Stimulated activated CD8-positive, alpha-beta memory T cell treated with anti-CD3 and anti-CD28 coated beads, Interleukin-15, amount 100 ng/mL, for 48 hours (primary cell): ENCODE measurements around the gene NUDT16.
"Not testable (repeated sequence)": the region's sequence is repeated elsewhere in the genome, so short reads cannot be mapped to it uniquely, and the experiment has no call there.

ENCODE experiments used
- DNase-seq, 2 donors: peaks; one replicate each; pipeline ENCODE4 v3.0.0-alpha.2; 2020; ENCODE audit warnings: low read depth in 2 of 2

The NUDT16 gene

DNA sequence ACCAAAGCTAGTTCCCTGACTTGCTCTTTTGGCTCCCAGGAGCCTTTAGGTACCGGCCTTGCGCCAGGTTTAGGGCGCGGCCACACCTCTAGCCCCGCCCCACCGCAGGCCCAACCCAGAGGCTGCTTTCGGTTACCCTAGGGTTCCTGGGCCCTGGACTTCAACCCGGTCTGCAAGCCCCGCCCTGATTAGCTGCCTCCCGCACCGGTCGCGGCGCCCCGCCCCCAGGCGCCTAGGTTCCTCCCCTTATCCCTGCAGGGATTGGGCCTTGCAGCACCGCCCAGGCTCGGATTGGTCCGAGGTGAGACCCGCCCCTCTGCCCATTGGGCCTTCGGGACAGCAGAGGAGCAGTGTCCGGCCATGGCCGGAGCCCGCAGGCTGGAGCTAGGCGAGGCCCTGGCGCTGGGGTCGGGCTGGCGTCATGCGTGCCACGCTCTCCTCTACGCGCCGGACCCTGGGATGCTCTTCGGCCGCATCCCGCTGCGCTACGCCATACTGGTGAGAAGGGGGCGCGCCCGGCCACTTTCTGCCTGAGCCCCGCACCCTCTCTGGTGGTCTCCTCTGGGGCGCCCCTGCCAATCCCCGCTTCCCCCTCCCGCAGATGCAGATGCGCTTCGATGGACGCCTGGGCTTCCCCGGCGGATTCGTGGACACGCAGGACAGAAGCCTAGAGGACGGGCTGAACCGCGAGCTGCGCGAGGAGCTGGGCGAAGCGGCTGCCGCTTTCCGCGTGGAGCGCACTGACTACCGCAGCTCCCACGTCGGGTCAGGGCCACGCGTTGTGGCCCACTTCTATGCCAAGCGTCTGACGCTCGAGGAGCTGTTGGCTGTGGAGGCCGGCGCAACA lies at the start of gene NUDT16:
NUDT16 (plus strand) TSS at position 330 of the 847 bp plus-strand sequence; CDS start at position 361, 31 bp downstream.
- peak; percentile 96 to 97 for DNase-seq

DNA sequence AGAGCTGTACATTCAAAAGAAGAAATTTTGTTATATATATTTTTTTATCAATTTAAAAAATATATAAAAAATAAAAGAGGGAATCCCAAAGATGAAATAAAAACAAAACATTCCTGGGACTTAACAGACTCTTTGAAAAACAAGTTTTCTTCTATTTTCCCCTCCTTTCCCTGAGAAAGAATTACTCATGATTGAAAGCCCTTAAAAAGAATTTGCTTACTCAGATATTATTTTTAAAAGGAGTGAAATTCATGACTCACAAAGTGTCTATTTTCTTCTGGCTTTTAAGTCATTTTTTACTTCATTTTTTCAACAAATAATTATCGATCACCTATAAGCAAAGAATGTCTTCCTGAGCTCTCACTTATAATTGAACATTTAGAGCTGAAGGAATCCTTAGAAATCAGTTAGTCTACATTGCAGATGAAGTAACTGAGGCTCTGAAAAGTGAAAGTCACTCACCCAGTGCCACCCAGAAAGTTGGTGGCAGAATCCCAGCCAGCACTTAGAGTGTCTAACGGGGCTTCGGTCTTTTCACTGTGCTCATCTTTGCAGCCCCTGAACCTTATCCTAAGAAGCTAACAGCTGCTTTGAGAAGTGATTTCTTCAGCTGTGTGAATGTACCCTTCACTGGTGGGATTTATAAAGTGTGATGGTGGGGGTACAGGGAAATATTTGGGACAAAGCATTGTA lies 42.5 kb upstream of the NUDT16 start:
- no peak for DNase-seq

DNA sequence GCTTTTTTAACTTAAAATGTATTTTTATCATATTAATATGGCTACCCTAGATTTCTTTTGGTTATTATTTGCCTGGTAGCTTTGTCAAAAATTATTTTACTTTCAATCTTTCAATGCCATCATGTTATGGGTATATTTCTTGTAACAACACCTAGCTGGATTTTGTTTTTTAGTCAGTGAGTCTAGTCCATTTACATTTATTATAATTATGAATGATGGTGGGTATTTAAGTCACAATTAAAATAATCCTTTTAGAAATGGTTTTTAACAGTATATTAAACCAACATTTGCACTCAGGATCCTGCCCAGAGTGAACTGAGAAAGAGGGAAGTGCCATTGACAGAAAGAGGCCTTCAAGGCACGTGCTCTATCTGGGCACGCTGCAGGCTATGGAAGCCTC lies 39.8 kb upstream of the NUDT16 start:
- DNase-seq, result no peak

DNA sequence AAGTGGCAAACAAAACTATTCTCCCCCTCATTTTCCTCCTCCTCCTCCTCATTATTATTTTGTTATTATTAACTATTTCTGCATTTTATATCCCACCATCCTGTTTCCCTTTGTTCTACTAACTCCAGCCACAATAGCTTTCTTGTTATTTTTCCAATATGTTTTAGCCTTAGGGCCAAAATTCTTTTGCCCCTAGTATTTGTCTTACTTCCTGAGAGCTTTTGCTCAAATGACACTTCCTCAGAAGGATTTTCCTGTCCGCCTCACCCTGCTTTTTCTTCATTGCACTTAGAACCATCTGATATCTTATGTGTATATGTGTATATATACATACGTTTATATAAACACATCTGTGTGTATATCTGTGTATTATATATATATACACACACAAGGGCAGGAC lies 32.7 kb upstream of the NUDT16 start:
- no peak for DNase-seq

DNA sequence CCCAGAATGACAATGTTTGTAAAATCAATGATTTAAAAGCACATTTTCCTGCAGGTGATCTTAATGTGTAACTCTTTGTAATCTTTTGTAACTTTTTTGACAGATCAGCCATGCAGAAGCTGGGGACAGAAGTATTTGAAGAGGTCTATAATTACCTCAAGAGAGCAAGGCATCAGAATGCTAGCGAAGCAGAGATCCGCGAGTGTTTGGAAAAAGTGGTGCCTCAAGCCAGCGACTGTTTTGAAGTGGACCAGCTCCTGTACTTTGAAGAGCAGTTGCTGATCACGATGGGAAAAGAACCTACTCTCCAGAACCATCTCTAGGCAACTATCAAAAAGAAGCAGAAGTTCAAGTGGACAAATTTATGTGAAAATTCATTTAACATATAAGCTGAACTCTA lies 32.1 kb upstream of the NUDT16 start:
- no peak for DNase-seq

DNA sequence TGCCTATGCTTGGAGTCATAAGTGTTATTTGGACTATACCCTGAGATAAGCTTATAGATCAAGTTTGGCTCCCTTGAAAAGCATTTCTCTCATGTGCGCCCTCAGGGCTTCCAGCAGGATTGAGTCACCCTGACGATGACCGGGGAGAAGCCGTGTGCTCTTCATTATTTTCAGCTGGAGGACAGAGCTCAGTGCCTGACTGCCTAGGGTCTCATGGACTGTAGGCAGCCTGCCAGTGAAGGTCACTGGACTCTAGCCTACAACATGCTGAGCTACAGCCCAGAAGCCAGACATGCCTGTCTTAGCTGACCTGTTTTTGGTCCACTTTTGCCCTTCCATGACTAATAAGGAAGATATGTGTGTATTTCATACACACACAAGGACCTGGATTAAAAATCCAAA lies 31.6 kb upstream of the NUDT16 start:
- DNase-seq, result no peak

DNA sequence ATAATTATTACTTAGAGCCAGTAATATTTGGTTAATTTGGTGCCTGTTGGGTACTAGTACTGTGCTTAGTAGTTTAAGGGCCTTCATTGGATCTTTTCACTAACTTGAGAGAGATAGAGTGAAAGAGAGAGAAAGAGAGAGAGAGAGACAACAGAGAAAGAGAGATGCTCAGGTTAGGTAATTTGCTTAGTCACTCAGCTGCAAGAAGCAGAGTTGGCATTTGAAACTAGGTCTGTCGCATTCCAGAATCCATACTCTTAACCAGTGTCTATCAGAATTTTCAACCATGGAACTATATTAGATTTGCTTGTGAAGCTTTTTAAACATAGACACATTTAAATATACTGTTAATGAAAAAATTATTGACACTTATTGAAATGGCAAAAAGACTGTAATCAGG lies 31.1 kb upstream of the NUDT16 start:
- no peak for DNase-seq

DNA sequence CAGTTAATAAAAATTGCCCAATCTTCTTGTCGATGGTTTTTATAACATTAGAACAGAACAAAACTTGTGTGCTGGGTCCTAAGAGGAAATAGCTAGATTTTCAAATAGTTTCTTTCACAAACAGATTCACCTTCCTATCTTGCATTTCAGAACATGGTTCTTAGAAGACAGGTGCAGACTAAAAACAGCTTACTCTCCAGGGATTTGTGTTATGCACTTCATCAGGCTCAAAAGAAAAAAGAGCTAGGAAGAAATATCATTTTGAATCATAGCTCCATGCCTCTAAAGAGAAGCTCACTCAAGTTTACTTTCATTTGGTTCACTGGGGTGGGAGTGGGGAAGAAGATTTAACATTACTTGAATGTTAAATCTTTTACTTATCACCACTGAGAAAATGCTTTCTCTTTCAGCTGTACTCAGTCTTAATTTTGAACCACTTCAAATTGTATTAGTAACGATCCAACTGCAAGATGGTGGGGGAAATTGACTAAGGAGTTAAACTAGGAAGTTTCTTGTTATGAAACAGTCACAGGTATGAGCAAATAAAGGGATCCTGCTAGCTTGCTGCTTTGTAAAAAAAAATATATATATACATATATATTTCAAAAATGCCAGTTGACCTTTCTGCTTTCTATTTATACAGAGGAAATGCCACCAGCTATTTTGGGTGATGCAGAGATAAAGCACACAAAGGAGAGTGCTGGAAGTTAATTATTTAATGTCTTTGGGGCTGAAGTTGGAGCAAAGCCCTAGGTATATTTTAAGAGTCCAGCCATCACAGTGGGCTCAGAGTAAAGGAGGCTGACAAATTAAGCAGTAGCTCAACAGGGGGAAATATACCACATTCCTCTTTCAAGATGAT lies 28.3 kb upstream of the NUDT16 start:
- DNase-seq, result no peak

DNA sequence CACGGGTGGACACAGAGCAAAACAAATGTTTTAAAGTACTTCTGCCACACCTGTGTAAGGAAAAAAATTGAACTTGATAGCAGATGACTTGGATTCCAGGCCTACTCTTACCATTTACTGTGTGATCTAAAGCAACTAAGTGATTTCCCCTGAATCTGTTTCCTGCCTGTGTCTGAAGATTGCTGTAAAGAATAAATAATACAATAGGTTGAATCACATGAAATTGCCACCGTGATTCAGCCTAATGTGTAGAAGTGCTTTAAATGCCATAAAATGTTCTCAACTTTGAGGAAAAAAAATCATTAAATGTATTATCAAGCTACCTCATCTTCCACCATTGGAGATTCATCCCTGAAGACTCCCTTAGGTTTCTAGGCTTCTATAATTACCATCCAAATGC lies 27.6 kb upstream of the NUDT16 start:
- no peak for DNase-seq

DNA sequence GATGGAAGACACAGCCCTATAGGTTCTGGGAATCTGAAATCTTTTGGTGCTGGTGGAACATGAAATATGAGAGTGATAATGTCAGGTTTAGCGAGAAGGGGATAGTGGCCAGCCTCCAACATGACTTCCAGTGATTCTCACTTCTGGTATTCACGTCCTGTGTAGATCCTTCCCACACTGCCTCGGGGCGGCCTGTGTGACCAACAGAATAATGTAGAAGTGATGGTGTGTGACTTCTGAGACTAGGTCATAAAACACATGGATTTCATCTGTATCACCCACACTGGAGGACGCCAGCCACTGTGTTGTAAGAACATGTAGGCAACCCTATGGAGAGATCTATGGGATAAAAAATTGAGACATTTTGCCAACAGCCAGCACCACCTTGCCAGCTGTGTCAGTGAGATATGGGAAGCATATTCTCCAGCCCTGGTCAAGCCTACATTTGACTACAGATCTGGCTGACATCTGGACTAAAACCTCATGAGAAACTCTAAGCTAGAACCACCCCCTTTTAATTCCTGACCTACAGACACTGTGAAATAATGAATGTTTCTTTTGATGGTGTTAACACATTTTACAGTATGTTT lies 25.5 kb upstream of the NUDT16 start:
- no peak for DNase-seq

DNA sequence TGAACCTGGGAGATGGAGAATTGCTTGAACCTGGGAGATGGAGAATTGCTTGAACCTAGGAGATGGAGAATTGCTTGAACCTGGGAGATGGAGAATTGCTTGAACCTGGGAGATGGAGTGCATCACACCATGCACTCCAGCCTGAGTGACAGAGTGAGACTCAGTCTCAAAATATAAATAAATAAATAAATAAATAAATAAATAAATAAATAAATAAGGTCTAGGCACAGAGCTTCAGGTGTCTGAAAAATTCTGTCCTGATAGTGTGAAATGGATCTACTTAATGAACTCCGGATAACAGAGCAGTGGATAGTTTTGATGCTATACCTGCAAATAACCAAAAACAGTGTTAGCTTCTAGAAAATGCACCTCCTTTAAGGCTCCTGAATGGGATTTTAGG lies 24.3 kb upstream of the NUDT16 start:
- DNase-seq, result no peak

DNA sequence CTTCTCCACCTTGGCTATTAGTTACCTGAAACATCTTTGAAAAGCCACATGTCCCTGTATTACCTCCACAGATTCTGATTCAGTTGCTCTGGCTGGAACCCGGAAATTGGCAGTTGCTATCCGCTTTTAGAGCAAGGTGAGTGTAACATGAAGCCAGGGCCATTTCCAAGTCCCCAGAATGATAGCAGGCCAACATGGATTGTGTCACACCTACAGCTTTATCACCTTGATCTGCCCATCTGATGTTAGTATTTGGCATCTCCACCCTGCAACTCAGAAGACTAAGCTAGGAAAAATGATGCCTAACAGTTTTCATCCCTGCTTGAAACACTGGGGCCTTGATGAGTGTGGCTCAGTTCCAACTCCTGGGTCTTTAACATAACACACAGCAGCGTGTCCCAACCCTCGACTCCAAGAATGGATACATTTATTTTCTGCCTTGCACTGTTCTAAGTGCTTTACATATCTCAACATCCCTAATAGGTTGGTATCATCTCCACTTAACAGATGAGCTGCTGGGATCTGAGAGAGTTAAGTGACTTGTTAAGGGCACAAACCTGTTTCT lies 21.3 kb upstream of the NUDT16 start:
- no peak for DNase-seq

DNA sequence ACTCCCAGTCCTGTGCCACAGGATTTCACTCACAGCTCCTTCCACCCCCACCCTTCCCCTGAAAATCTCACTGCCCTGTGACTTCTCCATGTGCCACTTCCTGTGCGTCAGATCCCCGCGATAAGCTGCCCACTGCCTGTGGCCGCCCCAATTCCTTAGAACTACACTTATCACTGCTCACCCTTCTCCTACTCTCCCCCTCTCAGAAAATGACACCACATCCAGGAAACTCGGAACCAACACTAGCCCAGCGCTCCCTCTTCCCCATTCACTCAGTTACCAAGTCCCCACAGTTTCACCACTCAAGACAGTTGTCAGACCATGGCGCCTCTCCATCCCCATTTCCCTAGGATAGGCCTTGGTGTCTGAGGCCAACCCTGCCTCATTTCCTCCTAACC lies 20.5 kb upstream of the NUDT16 start:
- peak in 1 of 2 donors; percentile 18 for DNase-seq

DNA sequence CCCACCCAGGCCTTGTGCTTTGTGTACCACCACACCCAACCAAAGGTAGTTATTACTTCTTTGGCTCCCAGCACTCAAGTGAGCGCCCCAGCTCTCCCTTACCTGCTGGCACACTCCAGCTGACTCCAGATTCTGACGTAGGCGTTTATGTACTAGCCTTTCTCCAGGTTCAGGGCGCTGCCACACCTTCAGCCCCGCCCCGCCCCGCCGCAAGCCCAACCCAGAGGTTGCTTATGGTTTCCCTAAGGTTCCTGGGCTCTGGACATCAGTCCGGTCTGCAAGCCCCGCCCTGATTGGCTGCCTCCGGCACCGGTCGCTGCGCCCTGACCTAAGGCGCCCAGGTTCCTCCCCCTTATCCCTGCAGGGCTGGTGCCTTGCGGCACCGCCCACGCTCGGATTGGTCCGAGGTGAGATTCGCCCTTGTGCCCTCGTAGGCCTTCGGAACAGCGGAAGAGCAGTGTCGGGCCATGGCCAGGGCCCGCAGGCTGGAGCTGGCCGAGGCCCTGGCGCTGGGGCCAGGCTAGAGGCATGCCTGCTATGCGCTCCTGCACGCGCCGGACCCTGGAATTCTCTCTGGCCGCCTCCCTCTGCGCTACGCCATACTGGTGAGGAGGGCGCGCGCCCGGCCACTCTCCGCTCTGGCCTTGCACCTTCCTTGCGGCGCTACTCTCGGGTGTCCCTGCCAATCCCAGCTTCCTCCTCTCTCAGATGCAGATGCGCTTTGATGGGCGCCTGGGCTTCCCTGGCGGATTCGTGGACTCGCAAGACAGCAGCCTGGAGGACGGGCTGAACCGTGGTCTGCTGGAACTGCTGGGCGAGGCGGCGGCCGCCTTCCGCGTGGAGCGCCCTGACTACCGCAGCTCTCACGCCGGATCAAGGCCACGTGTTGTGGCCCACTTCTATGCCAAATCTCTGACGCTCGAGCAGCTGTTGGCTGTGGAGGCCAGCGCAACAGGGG lies 19.8 kb upstream of the NUDT16 start:
- peak in 1 of 2 donors; percentile 20 for DNase-seq

DNA sequence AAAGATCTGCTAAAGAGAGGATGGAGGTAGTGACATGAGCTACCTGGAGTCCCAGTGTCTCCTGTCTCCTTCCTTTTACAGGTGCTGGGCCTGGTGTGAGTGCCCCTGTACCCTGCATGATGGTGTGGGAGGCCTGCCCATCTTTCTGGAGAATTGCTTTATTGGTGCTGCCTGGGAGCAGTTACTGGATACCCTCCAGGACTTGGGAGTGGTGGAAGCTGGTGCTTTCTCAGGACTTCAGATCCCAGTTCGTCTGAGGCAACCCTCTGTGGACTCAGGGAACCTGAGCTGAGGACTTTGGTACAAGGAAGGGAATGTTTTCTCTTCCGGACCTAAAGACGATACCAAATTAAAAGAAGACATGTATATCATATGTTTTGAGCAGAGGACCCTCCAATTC lies 18.3 kb upstream of the NUDT16 start:
- DNase-seq, result no peak

DNA sequence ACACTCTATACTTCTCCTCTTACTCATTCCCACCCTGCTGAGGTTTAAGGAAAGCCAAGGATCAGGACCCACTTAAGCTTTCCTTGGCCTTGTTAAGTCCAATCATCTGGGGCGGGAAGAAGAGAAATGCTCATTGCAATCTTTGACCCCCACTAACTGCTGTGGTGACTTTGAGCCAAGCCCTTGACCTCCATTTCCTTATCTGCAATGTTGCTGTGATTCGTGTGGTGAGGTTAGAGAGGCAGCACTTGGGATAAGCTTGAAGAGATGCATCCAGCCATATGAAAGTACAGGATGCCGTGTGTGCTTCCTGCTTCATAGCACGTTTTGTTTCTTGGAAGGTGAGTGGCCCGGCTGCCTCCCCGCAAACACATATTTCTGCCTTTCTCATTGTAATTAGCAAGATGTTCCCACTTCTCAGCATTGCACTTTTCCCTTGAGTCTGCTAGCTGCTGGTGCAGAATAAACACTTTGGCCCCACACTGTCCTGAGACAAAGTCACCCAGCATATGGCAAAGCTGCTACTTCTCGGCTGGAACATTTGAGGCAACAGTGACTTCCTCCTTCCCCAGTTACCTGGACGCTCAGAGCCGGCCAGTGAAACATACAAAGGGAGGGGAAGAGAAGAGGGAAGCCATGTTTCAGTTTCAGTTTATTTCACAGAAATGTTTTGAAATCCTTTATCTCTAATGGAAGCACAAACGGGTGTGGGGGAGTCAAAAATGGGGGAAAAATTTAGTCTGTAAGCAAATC lies 10.5 kb upstream of the NUDT16 start:
- DNase-seq, result no peak

DNA sequence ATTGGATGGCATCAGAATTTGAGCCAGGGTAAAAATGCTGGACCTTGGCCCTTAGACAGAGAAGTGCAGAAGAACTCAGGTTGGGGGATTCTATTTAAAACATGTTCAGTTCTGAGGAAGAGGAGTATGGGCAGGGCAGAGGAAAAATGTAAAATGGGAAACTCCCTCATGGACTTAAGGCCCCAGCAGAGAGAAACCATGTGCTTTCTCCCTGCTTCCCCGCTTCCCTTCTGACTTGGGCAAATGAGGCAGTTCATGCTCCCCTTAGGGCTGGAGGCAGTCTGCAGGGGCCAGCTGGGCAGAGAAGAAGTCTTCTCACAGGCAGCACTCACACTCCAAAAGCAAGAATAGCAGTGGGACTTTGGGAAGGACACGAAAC lies 9.9 kb upstream of the NUDT16 start:
- DNase-seq, result no peak

DNA sequence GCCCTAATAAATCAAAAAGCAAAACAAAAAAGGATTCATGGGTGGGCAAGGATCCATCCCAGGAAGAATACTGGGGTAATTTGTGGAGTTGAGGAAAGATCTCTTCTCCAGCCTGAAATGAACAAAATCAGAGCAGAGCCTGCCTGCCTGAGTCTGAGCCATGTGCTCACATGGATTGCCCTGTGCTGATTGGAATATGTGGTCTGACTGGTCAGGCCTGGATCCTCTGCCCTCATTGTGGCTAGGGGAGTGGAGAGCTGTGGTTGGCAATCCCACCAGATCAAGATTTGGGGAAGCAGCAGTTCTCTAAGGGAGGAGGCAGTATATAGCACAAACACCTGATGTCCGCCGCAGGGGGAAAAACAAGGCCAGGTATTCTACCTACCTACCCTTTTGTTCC lies 6.8 kb upstream of the NUDT16 start:
- DNase-seq, result no peak

DNA sequence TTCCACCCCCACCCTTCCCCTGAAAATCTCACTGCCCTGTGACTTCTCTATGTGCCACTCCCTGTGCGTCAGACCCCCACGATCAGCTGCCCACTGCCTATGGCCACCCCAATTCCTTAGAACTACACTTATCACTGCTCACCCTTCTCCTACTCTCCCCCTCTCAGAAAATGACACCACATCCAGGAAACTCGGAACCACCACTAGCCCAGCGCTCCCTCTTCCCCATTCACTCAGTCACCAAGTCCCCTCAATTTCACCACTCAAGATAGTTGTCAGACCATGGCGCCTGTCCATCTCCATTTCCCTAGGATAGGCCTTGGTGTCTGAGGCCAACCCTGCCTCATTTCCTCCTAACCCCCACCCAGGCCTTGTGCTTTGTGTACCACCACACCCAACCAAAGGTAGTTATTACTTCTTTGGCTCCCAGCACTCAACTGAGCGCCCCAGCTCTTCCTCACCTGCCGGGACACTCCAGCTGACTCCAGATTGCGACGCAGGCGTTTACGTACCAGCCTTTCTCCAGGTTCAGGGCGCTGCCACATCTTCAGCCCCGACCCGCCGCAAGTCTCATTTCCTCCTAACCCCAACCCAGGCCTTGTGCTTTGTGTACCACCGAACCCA lies 641 bp upstream of the NUDT16 start:
- DNase-seq, result not testable (repeated sequence)
